ENCODE data around the gene SLC29A3.

- TF ChIP-seq POLR2AphosphoS5 (IDR thresholded peaks at IDR 0.05; ENCODE audit: low read length) (no peak), CTCF (IDR thresholded peaks at IDR 0.05 in 2 of 3, conservative IDR thresholded peaks at IDR 0.05 in 1 of 3; ENCODE audit: control insufficient read depth in 2 of 3, extremely low read depth in 1 of 3, insufficient read depth in 1 of 3, low read depth in 3 of 3, low read length in 3 of 3) (no peak), REST (IDR thresholded peaks at IDR 0.05; ENCODE audit: low read depth, low read length) (no peak), MYC (IDR thresholded peaks at IDR 0.05; ENCODE audit: insufficient read depth, insufficient read length, insufficient replicate concordance, low read length, severe bottlenecking) (no peak), TAF1 (IDR thresholded peaks at IDR 0.05; ENCODE audit: borderline replicate concordance, low read depth, low read length) (no peak), CEBPB (IDR thresholded peaks at IDR 0.05; ENCODE audit: borderline replicate concordance in 1 of 2, low read depth in 2 of 2, low read length in 2 of 2) (no peak)
- TF ChIP-seq, protein P1, sequence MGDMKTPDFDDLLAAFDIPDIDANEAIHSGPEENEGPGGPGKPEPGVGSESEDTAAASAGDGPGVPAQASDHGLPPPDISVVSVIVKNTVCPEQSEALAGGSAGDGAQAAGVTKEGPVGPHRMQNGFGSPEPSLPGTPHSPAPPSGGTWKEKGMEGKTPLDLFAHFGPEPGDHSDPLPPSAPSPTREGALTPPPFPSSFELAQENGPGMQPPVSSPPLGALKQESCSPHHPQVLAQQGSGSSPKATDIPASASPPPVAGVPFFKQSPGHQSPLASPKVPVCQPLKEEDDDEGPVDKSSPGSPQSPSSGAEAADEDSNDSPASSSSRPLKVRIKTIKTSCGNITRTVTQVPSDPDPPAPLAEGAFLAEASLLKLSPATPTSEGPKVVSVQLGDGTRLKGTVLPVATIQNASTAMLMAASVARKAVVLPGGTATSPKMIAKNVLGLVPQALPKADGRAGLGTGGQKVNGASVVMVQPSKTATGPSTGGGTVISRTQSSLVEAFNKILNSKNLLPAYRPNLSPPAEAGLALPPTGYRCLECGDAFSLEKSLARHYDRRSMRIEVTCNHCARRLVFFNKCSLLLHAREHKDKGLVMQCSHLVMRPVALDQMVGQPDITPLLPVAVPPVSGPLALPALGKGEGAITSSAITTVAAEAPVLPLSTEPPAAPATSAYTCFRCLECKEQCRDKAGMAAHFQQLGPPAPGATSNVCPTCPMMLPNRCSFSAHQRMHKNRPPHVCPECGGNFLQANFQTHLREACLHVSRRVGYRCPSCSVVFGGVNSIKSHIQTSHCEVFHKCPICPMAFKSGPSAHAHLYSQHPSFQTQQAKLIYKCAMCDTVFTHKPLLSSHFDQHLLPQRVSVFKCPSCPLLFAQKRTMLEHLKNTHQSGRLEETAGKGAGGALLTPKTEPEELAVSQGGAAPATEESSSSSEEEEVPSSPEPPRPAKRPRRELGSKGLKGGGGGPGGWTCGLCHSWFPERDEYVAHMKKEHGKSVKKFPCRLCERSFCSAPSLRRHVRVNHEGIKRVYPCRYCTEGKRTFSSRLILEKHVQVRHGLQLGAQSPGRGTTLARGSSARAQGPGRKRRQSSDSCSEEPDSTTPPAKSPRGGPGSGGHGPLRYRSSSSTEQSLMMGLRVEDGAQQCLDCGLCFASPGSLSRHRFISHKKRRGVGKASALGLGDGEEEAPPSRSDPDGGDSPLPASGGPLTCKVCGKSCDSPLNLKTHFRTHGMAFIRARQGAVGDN (IDR thresholded peaks at IDR 0.05): no peak
These were observed 31.6 kb upstream of the SLC29A3 start for GRCh38 chr10:71287456-71287855.

Data from GM12878 (cell line).